Thoracic aorta (tissue), 2 donors: Measurements from ENCODE around the gene EXOC4. TPM values are rescaled to one million over a fixed set of nuclear protein-coding genes. Genes with fewer than 3 reads are reported as not detected.

ENCODE experiments used
- ATAC-seq: fragments of 150-250 bp; one replicate; pipeline ENCODE4 v1.8.0; 2017; ENCODE audit warnings: low read depth; ENCODE audit not compliant: insufficient number of reproducible peaks, low FRiP score
- DNase-seq: peaks from one replicate; pipeline ENCODE4 v3.0.0-alpha.2; 2020; ENCODE audit warnings: low spot score
- H3K27ac ChIP-seq, 2 donors: fragments of 200-600 bp; sonication (generic); 1 replicate in 1 of 2; 2 replicates in 1 of 2; pipeline ENCODE4 v1.5.1; 2016; ENCODE audit warnings: mild to moderate bottlenecking in 2 of 2, moderate library complexity in 2 of 2
- H3K27me3 ChIP-seq: fragments of 200-600 bp; sonication (generic); replicated peaks from 2 replicates; pipeline ENCODE4 v1.6.0; 2016; ENCODE audit warnings: mild to moderate bottlenecking; ENCODE audit not compliant: insufficient read depth
- H3K36me3 ChIP-seq: fragments of 200-600 bp; sonication (generic); one replicate; pipeline ENCODE4 v1.5.1; 2016
- H3K4me1 ChIP-seq, 2 donors: fragments of 200-600 bp; sonication (generic); 1 replicate in 1 of 2; 2 replicates in 1 of 2; pipeline versions ENCODE4 v1.5.1 to v1.6.0; 2016; ENCODE audit warnings: low read depth in 2 of 2, mild to moderate bottlenecking in 1 of 2; ENCODE audit not compliant: control insufficient read depth in 1 of 2
- H3K4me3 ChIP-seq: fragments of 200-600 bp; sonication (generic); 2 replicates; pipeline ENCODE4 v1.5.1; 2016; ENCODE audit warnings: mild to moderate bottlenecking
- H3K9me3 ChIP-seq: fragments of 200-600 bp; sonication (generic); 2 replicates; pipeline ENCODE4 v1.5.1; 2016
- total RNA-seq, 2 donors: library from RNA; depleted of rRNA; stranded (reverse); fragments of >200 nt; gene quantifications; one replicate each; pipeline versions ENCODE4 v1.1.0 to v1.2.3, GENCODE V29; 2016
- TF ChIP-seq, protein P1 (sequence below): fragments of 200-600 bp; sonication (generic); IDR thresholded peaks from one replicate; pipeline ENCODE4 v1.5.1; 2019; ENCODE audit warnings: antibody characterized with exemption

The EXOC4 gene
- total RNA-seq, 2 donors from 2014 or later, result 65.3 to 72.8 TPM

DNA sequence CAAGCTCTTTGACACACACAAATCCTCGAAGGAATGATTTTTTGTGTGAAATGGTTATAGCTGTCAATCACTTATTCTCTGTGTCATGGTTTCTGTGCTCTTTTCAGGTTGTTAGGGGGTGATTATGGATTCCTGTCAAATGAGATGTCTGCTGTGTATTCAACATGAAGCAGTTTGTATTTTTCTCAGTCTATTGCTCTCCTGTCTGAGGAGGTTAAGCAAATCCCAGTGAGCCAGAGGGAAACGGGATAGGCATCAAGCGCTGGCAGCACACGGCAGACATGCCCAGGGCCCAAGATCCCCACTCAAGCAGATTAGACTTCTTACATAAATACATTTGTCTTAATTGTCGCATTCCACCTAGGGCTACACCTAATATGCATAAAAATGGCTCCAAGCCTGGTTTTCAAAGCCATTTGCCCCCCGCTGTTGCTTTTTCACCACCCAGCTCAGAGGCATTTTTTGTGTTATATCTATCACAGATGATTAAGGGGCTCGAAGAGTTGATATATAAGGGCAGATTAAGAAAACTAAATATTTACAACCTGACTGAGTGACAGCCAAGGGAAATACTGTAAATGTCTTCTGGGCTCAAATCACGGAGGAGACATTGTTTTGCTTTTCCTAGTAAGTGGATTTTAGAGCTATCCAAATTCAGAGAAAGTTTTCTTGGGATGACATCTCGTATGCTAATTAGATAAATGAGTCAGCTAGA lies 681.5 kb downstream of the EXOC4 start:
- ATAC-seq (no peak), DNase-seq (no peak)
- Histone ChIP-seq H3K4me3 (no peak overlapping the region), H3K9me3 (no peaks in the 10 kb centered on the region), H3K36me3 (peaks cover 5% of the 10 kb centered on the region), H3K4me1 (no peaks in the 10 kb centered on the region), H3K27me3 (no peaks in the 10 kb centered on the region), H3K27ac (no peak overlapping the region)
- TF ChIP-seq, protein P1, sequence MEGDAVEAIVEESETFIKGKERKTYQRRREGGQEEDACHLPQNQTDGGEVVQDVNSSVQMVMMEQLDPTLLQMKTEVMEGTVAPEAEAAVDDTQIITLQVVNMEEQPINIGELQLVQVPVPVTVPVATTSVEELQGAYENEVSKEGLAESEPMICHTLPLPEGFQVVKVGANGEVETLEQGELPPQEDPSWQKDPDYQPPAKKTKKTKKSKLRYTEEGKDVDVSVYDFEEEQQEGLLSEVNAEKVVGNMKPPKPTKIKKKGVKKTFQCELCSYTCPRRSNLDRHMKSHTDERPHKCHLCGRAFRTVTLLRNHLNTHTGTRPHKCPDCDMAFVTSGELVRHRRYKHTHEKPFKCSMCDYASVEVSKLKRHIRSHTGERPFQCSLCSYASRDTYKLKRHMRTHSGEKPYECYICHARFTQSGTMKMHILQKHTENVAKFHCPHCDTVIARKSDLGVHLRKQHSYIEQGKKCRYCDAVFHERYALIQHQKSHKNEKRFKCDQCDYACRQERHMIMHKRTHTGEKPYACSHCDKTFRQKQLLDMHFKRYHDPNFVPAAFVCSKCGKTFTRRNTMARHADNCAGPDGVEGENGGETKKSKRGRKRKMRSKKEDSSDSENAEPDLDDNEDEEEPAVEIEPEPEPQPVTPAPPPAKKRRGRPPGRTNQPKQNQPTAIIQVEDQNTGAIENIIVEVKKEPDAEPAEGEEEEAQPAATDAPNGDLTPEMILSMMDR, result no peak

DNA sequence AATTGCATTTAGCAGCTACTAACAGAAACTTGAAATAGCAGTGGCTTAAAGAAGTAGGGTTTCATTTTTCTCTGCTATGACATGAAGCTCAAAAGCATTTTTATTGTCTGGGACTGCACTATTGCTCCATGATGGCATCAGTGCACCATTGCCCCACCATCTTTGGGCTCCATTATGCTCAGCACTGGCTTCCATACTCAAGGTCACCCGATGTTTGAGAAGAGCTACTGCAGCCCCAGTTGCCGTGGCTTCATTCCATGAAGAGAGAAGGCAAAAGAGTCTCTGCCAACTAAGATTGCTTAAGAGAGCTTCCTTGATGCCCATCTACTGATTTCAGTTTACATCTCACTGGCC lies 682.1 kb downstream of the EXOC4 start:
- Histone ChIP-seq H3K4me3 (no peak overlapping the region), H3K9me3 (no peaks in the 10 kb centered on the region), H3K36me3 (peaks cover 5% of the 10 kb centered on the region), H3K4me1 (no peaks in the 10 kb centered on the region), H3K27me3 (no peaks in the 10 kb centered on the region), H3K27ac (no peak overlapping the region)
- no peak for DNase-seq
- no peak for ATAC-seq
- TF ChIP-seq, protein P1, result no peak

DNA sequence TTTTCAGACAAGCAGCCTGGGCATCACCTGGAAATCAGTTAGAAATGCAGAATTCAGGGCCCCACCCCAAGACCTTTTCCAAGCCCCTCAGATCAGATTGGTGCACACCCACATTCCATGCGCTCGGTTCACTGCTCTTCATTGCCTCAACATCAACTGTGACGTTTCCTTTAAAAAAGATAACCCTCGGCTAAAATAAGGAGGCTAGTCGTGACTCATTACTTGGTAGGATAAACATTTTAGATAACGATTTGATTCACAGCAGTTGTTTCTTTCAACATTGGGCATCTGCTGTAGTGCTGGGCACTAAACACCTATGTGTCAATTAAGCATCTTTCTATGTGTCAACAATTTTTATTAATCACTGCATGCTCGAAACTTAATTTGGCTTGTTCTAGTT lies 683.2 kb downstream of the EXOC4 start:
- no peaks in the 10 kb centered on the region for H3K4me1 ChIP-seq
- no peak overlapping the region for H3K4me3 ChIP-seq
- ATAC-seq (no peak), DNase-seq (no peak)
- H3K27ac ChIP-seq, result no peak overlapping the region
- TF ChIP-seq, protein P1, result no peak
- H3K9me3 ChIP-seq, result no peaks in the 10 kb centered on the region
- H3K36me3 ChIP-seq, result peaks cover 5% of the 10 kb centered on the region
- H3K27me3 ChIP-seq, result no peaks in the 10 kb centered on the region

DNA sequence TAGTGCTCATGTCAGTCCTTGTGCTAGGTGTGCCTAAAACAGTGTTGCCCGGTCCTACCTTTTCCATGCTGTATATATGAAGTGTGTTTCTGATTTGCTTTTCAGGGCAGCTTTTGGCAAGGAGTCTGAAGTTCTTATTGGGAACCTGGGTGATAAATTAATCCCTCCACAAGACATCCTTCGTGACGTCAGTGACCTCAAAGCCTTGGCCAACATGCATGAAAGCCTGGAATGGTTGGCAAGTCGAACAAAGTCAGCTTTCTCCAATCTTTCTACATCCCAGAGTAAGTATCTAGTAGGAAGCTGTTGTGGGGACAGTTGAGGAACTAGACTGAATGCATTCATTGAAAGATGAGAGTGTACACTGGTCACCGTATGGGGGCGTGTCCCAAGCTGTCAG lies 684.9 kb downstream of the EXOC4 start:
- no peak overlapping the region for H3K27ac ChIP-seq
- ATAC-seq (no peak), DNase-seq (no peak)
- H3K9me3 ChIP-seq, result no peaks in the 10 kb centered on the region
- TF ChIP-seq, protein P1, result no peak
- H3K36me3 ChIP-seq, result peaks cover 5% of the 10 kb centered on the region
- H3K27me3 ChIP-seq, result no peaks in the 10 kb centered on the region
- H3K4me1 ChIP-seq, result no peaks in the 10 kb centered on the region
- H3K4me3 ChIP-seq, result no peak overlapping the region

DNA sequence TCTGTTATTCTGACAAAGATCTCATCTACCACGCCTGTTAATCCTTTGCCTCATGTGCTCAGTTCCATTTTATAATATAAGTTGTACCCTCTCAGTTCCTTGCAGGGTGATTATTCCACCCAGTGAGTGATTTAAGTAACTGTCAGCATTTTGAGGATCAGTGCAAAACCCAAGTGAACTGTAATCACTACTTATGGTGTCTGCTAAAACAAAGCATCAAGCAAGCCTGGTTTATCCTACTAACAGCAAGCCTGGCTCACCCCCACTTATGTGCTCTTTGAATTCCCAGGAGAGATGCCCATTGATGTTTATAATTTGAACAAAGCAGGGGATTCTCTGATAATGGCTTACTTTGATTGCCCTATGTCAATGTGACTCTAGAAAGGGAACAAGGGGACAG lies 687.5 kb downstream of the EXOC4 start:
- ATAC-seq (no peak), DNase-seq (no peak)
- TF ChIP-seq, protein P1, result no peak
- Histone ChIP-seq H3K36me3 (peaks cover 5% of the 10 kb centered on the region), H3K4me1 (no peaks in the 10 kb centered on the region), H3K4me3 (no peak overlapping the region), H3K9me3 (no peaks in the 10 kb centered on the region), H3K27ac (no peak overlapping the region), H3K27me3 (no peaks in the 10 kb centered on the region)
